Lung (tissue), 12 donors: Measurements from ENCODE around the gene FYB1. TPM values are rescaled to one million over a fixed set of nuclear protein-coding genes. Genes with fewer than 3 reads are reported as not detected.

ENCODE experiments used
- ATAC-seq: fragments of 200-7000 bp; cut with Tn5 transposase; one replicate; pipeline ENCODE4 v1.9.1; 2020; ENCODE audit warnings: moderate number of reproducible peaks; ENCODE audit not compliant: insufficient read depth, low FRiP score
- DNase-seq, 3 donors: peaks; one replicate each; pipeline ENCODE4 v3.0.0-alpha.2; 2013 to 2017
- H3K27ac ChIP-seq, 2 donors: one replicate each; pipeline ENCODE4 v1.5.1; 2013; ENCODE audit warnings: mild to moderate bottlenecking in 2 of 2, moderate library complexity in 2 of 2, control low read depth in 1 of 2, inconsistent platforms in 1 of 2, low read depth in 1 of 2, low read length in 1 of 2
- H3K27me3 ChIP-seq, 3 donors: one replicate each; pipeline ENCODE4 v1.5.1; 2013; ENCODE audit warnings: low read length in 2 of 3; ENCODE audit not compliant: control insufficient read depth in 3 of 3, insufficient read depth in 3 of 3
- H3K36me3 ChIP-seq, 4 donors: one replicate each; pipeline ENCODE4 v1.5.1; 2013; ENCODE audit warnings: low read length in 4 of 4, mild to moderate bottlenecking in 1 of 4, moderate library complexity in 1 of 4; ENCODE audit not compliant: control insufficient read depth in 4 of 4, insufficient read depth in 4 of 4
- H3K4me1 ChIP-seq, 5 donors: one replicate each; pipeline ENCODE4 v1.5.1; 2013; ENCODE audit warnings: low read length in 5 of 5, mild to moderate bottlenecking in 2 of 5, moderate library complexity in 1 of 5; ENCODE audit not compliant: control insufficient read depth in 5 of 5, insufficient read depth in 5 of 5
- H3K4me3 ChIP-seq: one replicate; pipeline ENCODE4 v1.5.1; 2013; ENCODE audit warnings: mild to moderate bottlenecking, control low read depth, moderate library complexity
- H3K9ac ChIP-seq, 2 donors: one replicate each; pipeline ENCODE4 v1.5.1; 2013; ENCODE audit warnings: low read length in 2 of 2, control low read depth in 1 of 2; ENCODE audit not compliant: insufficient read depth in 1 of 2
- H3K9me3 ChIP-seq, 4 donors: one replicate each; pipeline ENCODE4 v1.5.1; 2013; ENCODE audit warnings: low read length in 3 of 4, mild to moderate bottlenecking in 1 of 4, moderate library complexity in 1 of 4; ENCODE audit not compliant: control insufficient read depth in 4 of 4, insufficient read depth in 3 of 4
- CTCF ChIP-seq: IDR thresholded peaks from 2 replicates; pipeline ENCODE4 v1.5.1; 2012; ENCODE audit warnings: mild to moderate bottlenecking; ENCODE audit errors: control extremely low read depth, extremely low read depth
- WGBS, 2 donors: extraction: QIAGEN DNeasy Blood & Tissue Kit; methylation state at CpG; one replicate each; pipeline ENCODE4 v1.1.7; 2013; 5-methylcytosine and 5-hydroxymethylcytosine counted together
- polyA plus RNA-seq, 2 donors: library from polyadenylated mRNA; stranded (reverse); fragments of 200-250 nt; gene quantifications; one replicate each; pipeline ENCODE4 v1.2.1, GENCODE V29; 2013
- total RNA-seq, 2 donors: library from RNA; depleted of rRNA in 1 of 2; stranded (reverse); fragments of >200 nt in 1 of 2; gene quantifications; one replicate each; pipeline ENCODE4 v1.2.1, GENCODE V29; 2014 to 2021
- donor health status: control.
- donor health status: control.
- donor health status: Bipolar disorder and iron deficiency.
- donor health status: healthy.
- donor health status: DM: yes; HTN: yes; CAD: no.

Gene FYB1
- total and polyA plus RNA-seq, 4 donors, result 4.5 to 51.4 (median 32.5) TPM

- Histone ChIP-seq H3K36me3 (no peaks in the 10 kb centered on the region), H3K4me1 (peaks cover 0 to 2% (median 0%) of the 10 kb centered on the region in 5 donors), H3K27ac (no peak overlapping the region), H3K4me3 (no peak overlapping the region), H3K9me3 (no peaks in the 10 kb centered on the region), H3K27me3 (no peaks in the 10 kb centered on the region), H3K9ac (no peak overlapping the region)
- DNase-seq, result no peak
- 59 to 84% methylated on average over 5 of the region's 5 CpGs for WGBS, 2 donors
- no peak for ATAC-seq
- no peak for TF ChIP-seq CTCF
Observed at GRCh38 chr5:39115644-39116343, 103.6 kb downstream of the FYB1 start.

GRCh38 chr5:39114155-39114554 lies 105.2 kb downstream of the FYB1 start:
- Histone ChIP-seq H3K4me1 (peaks cover 0 to 2% (median 0%) of the 10 kb centered on the region in 5 donors), H3K9me3 (no peaks in the 10 kb centered on the region), H3K27ac (no peak overlapping the region), H3K9ac (no peak overlapping the region), H3K27me3 (no peaks in the 10 kb centered on the region), H3K4me3 (no peak overlapping the region), H3K36me3 (no peaks in the 10 kb centered on the region)
- ATAC-seq, result no peak
- no peak for DNase-seq
- 95 to 98% methylated on average over 4 of the region's 4 CpGs for WGBS, 2 donors
- no peak for TF ChIP-seq CTCF

GRCh38 chr5:39113354-39113953 lies 105.9 kb downstream of the FYB1 start:
- 83% methylated on average over 4 of the region's 4 CpGs for WGBS, 2 donors
- Histone ChIP-seq H3K4me1 (peaks cover 0 to 2% (median 0%) of the 10 kb centered on the region in 5 donors), H3K9ac (no peak overlapping the region), H3K36me3 (no peaks in the 10 kb centered on the region), H3K9me3 (no peaks in the 10 kb centered on the region), H3K4me3 (no peak overlapping the region), H3K27me3 (no peaks in the 10 kb centered on the region), H3K27ac (no peak overlapping the region)
- TF ChIP-seq CTCF, result no peak
- ATAC-seq (no peak), DNase-seq (no peak)
